HG02588 (cell line): ENCODE results near the gene PARP12.

Experiments
- ATAC-seq: cut with Tn5 transposase; IDR thresholded peaks from one replicate; pipeline ENCODE4 v1.9.1; 2021; ENCODE audit warnings: mild to moderate bottlenecking, moderate library complexity; ENCODE audit not compliant: unreplicated experiment

Gene PARP12

GRCh38 chr7:140035400-140036223 lies 27.1 kb downstream of the PARP12 start:
- ATAC-seq = no peak

- no peak for ATAC-seq
Observed at GRCh38 chr7:140034421-140034820, 28.3 kb downstream of the PARP12 start.

GRCh38 chr7:140033779-140034363 lies 28.9 kb downstream of the PARP12 start:
- ATAC-seq = no peak

- no peak for ATAC-seq
Observed at GRCh38 chr7:140033036-140033435, 29.7 kb downstream of the PARP12 start.

GRCh38 chr7:140031364-140031763 lies 31.4 kb downstream of the PARP12 start:
- no peak for ATAC-seq

- no peak for ATAC-seq
Observed at GRCh38 chr7:140029072-140029471, 33.7 kb downstream of the PARP12 start.

- ATAC-seq = no peak
Observed at GRCh38 chr7:140028311-140028710, 34.4 kb downstream of the PARP12 start.

GRCh38 chr7:140027858-140028257 lies 34.9 kb downstream of the PARP12 start:
- ATAC-seq = no peak

- ATAC-seq = no peak
Observed at GRCh38 chr7:140026935-140027334, 35.8 kb downstream of the PARP12 start.

GRCh38 chr7:140025814-140026433 lies 36.8 kb downstream of the PARP12 start:
- no peak for ATAC-seq

- ATAC-seq = no peak
Observed at GRCh38 chr7:140025241-140025640, 37.5 kb downstream of the PARP12 start.

GRCh38 chr7:140024585-140024984 lies 38.2 kb downstream of the PARP12 start:
- ATAC-seq = no peak

GRCh38 chr7:140023728-140024127 lies 39.0 kb downstream of the PARP12 start:
- no peak for ATAC-seq

- ATAC-seq = no peak
Observed at GRCh38 chr7:140022582-140023211, 40.1 kb downstream of the PARP12 start.

- ATAC-seq = no peak
Observed at GRCh38 chr7:140021603-140022002, 41.1 kb downstream of the PARP12 start.

GRCh38 chr7:140019606-140020005 lies 43.1 kb downstream of the PARP12 start:
- ATAC-seq = no peak

- ATAC-seq = no peak
Observed at GRCh38 chr7:140019172-140019571, 43.6 kb downstream of the PARP12 start.

GRCh38 chr7:140018125-140019043 lies 44.4 kb downstream of the PARP12 start:
- no peak for ATAC-seq

- ATAC-seq = no peak
Observed at GRCh38 chr7:140017543-140017942, 45.2 kb downstream of the PARP12 start.

GRCh38 chr7:140017034-140017433 lies 45.7 kb downstream of the PARP12 start:
- no peak for ATAC-seq

GRCh38 chr7:140016540-140016939 lies 46.2 kb downstream of the PARP12 start:
- no peak for ATAC-seq
